NCI-H128 (cell line): ENCODE measurements around the gene TBCCD1.
"Not testable (repeated sequence)": the region's sequence is repeated elsewhere in the genome, so short reads cannot be mapped to it uniquely, and the experiment has no call there.

Source experiments
- DNase-seq: peaks from one replicate; lab custom pipeline; 2025; ENCODE audit not compliant: unreplicated experiment; lab: John Stamatoyannopoulos, UW

The TBCCD1 gene

DNA sequence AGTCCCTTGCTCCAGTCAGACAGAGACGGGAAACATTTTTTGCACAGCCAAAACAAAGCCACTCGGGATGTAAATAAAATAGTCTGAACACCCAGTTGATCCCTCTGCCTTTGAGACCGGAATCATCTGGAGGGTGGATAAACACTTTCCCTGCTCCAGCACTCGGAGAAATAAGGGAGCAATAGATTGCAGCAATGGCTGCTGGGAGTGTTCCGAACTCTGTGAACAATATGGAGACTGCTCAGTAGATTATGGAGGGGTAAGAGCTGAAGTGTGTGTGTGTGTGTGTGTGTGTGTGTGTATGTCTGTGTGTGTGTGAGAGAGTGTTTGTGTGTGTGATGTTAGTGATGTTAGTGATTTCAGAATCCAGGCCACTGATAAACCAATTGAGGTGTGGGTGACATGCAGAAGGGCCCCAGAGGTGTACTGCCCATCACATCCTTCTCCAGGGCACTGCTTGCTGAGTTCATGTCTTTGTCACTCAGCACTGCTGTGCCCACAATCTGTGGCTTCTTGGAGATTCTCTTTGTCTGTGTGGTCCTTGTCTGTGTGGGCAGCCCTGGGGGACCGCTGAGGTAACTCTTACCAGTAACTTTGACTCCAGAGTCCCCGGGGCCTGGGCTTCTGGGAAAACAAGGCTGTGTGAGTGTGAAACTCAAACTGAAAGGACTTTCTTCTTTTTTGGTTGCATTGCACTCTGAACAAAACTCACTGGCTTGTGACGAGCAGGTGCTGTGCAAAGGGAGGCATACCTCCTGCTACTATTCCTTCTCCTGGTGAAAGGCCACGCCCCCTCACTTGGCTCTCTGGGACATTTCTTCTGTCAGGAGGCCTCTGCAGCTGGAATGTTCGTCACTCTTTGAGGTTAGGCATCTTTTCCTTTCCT is 45.9 kb downstream of the TBCCD1 start:
- no peak for DNase-seq

DNA sequence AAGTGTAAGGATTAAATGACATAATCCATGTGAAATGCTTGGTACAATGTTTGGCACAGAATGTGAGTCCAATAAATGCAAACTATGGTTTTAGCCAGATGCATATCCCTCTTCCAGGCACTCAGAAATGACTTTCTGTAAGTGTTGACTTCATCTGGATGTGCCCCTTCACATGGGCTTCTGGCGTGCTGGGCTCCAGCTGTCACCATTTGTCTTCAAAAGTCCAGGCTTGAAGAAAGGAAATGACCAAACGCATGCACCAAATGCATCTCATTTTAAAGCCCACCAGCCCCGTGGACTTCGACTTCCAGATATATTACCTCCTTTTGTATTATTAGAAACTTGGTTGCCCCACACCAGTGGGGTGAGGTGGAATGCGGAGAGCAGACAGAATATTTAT is 46.7 kb downstream of the TBCCD1 start:
- DNase-seq: no peak

DNA sequence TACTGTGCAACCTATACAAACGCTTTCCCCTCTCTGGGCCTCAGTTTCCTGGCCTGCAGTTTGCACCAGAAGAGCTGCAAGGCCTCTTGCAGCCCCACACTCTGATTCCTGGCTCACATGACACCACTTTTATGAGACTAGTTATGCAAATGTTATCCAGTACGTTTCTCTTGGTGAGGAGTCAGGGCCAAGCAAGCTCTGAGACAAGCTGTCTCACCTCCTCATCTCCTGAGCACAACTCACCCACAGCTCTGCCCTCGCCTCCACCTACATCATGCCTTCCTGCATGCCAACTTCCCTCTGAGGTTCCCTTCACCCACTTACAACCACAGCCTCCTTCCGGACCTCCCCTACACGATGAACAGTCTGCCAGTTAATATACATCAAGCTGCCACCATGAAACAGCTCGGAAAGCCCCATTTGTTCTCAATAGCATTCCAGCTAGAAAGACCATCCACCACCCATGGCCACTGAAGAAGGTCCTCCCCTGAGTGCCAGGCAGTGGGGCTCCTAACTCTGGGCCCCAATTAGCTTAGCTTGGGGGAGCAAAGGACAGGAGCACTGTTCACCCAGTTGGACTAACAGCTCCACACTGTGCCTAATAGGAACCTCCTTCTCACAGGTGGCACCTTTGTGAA is 48.0 kb downstream of the TBCCD1 start:
- DNase-seq: no peak

DNA sequence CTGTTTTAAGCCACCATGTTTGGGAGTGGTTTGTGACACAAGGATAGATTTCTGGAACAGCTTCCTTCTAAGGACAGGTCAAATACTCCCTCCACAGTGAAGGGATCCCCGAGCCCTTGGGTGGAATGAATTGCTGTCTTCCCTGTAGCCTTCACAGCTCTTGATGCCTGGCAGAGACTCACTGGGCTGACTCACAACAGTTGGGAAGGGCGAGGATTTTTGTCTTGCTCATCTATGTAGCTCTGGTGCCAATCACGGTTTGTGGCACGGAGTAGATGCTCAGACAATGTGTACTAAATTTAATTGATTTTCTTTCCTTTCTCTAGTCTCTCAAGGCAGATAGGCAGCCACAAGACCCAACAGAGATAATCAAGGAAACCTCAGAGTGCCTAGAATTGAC is 49.9 kb downstream of the TBCCD1 start:
- DNase-seq: no peak

DNA sequence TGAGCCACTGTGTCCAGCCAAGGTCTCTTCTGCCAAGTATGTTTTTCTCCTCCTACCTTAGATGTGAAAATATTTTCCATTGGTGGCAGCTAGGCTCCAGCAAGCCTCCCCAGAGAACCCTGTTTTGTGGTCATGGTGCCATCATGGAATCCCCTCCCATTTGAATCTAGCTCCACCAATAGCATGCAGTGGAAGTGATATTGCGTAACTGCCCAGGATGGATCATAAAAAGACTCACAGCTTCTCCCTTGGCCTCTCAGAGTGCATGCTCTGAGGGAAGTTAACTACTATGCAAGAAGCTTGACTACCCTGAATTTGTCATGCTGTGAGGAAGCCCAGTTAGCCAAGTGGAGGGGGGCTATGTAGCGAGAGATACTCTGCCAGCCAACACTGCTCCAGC is 50.5 kb downstream of the TBCCD1 start:
- DNase-seq: no peak

DNA sequence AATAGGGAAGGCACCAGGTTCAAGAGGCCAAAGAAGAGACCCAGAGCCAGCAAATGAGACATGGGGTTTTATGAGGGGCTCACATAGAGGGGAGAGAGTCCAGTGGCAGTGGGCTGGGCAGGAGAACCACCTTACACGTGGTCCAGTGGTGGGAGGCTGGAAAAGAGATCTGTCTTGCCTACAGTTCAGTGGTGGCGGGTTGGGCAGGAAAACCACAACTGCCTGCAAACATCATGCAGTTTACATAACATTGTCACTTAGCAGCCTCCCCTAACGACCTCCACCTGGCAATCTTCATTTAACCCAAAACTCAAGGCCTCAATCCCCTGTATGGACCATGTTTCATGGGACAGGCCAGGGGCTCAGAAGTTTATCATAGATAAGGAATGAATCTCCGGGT is 52.0 kb downstream of the TBCCD1 start:
- DNase-seq: no peak

DNA sequence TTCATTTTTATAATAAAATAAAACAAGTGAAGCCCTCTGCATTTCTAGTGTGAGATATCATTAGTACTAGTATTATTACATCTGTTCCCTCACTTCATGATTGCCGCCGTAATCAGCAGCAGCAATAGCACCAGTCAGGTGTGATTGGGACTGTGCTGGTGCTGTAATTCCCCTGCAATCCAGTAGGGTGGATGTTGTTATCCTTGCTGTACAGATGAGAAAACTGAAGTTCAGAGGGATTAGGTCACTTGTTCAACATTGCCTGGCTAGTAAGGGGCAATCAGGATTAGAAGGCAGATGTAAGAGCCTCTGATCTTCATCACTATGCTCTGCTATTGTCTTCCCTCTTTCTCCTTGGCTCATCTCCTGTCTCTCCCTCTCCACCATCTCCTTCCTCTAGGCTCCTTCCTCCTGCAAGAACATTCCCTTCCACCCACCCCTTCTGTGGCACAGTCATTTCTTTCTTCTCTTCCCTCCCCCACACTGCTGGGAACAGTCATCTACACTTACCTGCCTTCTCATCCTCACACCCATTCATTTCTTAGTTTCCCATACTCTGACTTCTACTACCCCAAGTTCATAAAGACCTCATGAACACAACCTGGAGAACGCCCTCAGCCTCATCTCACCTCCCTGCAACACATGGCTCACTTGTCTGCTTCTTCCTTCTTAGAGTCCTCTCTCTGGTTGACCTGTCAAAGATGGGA is 52.7 kb downstream of the TBCCD1 start:
- DNase-seq: no peak

DNA sequence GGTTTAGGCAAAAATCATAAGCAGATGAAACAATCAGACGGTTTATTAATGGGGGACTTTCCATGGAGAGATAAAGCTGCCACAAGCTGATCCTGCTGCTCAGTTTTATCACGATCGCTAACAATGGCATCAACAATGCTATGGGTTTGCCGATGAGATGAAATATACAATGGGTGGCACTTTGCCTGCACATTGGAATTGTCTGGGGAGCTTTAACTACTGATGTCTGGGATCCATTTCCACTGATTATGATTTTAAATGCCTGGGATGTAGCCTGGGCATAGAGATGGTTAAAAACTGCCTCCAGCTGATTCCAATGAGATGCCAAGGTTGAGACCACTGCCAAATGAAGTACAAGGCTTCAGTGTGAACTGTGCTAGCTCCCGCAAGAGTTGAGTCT is 53.8 kb downstream of the TBCCD1 start:
- DNase-seq: no peak

DNA sequence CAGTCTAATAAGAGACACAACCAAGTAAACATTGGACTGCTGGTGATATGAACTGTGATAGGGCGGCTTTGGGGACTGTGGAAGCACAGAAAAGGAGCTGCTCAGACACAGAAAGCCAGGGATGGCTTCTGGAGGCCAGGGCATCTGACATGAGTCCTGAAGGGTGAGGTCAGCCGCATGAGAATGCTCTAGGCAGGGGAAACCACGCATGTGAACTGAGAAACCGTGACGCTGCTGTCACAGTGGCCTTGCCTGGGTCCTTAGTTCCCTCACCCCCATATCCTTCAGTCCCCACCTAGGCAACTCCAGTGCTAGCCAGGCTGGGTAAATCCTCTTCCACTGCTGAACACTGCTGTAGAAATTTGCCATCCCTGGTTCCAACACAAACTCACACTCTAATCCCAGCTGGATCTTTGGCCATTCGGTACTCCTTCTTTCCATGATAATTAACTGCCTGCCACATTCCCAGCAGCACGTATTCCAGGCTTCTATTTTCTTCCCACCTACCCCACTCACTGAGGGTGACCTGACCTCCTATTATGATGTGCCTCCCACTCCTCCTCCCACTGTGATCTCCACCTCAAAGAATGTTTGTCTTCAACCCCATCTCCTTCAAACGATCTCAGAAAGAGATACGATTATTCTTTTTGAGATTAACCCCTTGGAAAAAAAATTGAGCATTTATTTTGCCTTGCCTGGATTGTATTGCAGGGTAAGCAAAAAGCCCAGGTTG is 54.4 kb downstream of the TBCCD1 start:
- DNase-seq: no peak

DNA sequence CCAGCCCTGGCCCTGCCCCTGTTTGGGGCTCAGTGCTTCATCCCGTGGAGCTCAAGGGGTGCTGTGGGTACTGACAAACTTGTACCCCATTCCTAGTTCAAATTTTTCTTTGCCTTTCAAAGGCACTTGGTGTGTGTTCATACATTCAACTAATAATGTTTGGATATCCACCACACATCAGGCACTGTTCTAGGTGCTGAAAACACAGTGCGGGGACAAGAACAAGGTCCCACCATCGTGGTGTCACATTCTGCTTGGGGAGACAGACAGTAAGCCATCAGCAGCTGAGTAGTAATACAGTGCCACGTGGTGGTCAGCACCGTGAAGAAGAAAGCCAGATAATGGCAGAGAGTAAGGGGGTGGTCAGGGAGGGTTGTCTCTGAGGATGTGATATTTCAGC is 55.4 kb downstream of the TBCCD1 start:
- no peak for DNase-seq

DNA sequence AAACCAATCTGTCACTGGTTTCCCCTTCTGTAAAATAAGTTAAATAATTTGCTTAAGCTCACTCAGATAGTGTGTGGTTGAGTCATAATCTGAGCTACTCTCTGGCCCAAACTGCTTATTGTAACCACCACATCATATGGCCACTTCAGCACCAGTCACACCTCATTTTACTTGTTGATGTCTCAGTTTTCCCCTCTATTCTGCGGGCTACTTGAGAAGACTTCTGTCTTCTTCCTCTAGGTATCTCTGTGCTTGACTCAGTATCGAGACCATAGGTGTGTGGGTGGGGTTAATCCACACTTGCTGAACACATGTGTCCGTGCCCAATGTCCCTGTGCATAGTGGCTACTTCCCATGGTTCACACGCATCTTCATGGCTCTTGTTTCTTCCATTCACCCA is 55.9 kb downstream of the TBCCD1 start:
- DNase-seq: no peak

DNA sequence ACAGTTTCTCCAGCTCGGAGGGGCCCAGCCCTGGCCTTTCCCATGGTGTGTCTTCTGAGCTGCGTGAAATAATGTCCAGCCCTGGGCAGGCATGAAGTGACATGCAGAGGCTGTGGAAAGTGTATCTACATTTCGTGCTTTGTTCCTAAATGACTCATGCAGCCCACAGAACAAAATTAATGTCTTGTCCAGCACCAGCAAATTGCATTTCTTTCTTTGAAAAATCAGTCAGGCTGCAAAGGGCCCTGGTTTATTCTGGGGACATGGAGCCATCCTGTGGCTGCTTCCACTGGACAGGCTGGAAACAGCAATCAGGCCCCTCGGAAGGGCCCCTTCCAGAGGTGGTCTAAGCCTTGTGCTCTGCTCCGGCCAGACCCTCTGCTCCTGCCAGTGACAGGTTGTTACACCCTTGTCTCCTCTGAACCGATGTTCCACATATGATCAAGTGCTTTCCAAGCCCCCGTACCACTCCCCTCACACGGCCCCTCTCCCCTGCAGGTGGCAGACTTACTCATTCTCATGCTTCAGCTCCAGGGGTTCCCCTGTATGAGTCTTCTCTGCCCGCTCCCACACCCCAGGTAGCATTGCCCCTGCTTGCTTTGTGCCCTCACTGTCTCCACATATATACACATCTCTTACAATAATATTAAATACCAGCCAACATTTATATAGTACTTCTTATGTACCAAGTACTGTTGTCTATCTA is 56.6 kb downstream of the TBCCD1 start:
- no peak for DNase-seq

DNA sequence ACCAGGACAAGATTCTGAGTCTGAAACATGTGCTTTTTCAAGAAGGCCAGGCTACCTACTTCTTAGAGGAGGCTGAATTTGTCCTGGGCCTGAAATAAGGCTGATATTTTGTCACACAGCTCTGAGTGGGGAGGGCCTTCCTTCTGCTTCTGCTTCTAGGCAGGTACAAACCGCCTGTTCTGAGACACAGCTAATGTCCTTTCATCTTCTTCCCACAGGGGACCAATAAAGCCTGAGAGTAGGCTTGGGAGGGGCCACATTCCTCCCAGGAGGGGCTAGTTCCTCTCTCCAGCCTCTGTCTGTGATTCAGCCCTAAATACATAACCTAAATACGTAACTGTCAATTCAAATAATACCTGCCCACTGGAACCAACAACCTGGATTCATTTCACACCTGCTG is 57.7 kb downstream of the TBCCD1 start:
- peak; percentile 40 for DNase-seq

DNA sequence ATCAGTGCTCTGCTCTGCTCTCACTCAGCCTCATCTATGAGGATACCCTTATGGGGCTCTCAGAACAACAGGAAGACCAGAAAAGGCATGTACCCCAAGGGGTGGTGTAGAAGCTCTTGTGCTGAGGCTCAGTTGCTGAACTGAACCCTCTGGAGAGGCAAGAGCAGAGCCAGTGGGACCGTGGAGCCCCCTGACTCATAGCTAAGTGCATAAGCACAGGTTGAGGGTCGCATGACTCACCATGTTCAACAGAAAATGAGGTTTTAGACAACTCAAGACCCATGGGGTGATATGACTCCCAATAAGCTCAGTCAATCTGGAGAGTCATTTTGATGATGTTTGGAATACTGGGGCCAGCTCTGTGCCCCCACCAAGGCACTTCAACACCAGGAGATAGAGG is 60.3 kb downstream of the TBCCD1 start:
- DNase-seq: no peak

DNA sequence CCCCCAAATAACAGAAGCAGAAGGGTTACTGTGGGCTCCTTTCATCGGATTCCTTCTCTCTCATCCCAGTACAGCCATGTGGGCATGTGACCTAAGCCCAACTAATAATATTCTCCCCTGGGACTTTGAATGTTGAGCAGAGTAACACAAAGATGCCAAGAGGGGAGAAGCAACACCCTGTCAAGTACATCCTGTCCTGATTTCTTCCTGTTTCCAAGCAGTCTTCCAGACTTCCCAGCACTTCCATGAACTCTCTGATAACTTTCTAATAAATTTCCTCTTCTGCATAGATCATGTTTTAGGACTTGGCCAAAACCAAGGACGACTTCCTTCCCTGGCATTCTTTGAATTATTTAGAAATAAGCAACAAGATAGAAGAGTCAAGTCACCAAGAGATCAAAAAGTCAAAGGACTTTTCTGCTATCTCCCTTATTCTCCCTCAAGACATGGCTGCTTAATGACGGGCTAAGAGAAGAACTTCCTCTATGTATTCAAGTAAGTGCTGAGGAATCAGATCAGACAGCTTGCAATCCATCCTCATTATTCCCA is 60.9 kb downstream of the TBCCD1 start:
- DNase-seq: no peak

DNA sequence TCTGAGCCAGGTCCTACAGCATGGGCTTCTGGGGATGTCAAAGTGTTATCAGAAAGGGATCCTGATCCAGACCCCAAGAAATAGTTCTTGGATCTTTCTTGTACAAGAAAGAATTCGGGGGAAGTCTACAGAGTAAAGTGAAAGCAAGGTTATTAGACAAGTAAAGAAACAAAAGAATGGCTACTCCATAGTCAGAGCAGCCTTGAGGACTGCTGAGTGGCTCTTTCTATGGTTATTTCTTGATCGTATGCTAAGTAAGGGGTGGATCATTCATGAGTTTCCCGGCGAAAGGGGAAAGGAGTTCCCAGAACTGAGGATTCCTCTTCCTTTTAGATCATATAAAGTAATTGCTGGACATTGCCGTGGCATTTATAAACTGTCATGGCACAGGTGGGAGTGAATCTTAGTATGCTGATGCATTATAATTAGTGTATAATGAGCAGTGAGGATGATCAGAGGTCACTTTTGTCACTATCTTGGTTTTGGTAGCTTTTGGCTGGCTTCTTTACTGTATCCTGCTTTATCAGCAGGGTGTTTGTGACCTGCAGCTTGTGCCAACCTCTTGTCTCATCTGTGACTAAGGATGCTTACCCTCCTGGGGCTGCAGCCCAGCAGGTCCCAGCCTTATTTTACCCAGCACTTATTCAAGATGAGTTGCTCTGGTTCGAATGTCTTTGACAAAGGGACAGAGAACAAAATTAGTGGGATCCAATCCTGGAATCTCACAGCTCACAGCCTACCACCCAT is 64.0 kb downstream of the TBCCD1 start:
- DNase-seq: no peak

DNA sequence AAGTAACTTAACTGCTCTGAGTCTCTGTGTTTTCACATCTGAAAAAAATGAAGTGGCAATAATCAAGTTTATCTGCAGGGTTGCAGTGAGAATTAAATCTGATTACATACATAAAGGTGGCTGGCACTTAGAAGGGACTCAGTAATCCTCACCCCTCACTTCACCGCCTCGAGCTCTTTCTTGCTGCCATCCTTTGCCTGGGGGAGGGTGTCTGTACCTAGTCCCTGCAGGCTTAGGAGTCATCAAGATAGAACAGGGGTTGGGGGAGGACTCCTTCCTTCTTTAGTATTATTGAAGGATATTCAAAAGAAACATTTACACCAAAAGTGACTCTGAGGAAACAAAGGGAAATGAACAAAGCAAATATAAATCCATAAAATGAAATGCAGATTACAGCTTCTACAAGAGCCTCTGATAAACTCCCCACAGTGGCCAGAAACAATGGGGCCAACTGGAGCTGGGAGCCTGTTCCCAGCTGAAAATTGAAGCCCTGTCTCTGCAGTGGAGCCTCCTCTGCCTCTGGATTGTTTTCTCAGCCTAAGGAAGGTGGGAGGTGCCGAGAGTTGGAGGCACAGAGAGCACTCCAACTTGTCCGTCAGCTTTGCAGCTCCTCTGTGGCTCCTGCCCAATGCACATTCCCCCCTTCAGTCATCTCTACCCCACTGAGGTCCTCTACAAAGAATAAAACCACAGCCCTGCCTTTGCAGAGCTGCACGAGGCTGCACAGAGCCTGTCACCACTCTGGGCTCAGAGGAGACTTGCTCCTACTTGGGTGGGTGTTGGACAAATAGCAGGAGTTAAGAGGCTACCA is 64.8 kb downstream of the TBCCD1 start:
- DNase-seq: no peak

DNA sequence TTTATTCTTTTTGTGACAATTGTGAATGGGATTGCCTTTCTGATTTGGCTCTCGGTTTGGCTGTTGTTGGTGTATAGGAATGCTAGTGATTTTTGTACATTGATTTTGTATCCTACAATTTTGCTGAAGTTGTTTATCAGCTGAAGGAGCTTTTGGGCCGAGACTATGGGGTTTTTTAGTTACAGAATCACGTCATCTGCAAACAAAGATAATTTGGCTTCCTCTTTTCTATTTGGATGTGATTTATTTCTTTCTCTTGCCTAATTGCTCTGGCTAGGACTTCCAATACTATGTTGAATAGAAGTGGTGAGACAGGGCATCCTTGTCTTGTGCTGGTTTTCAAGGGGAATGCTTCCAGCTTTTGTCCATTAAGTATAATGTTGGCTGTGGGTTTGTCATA is 67.2 kb downstream of the TBCCD1 start:
- not testable (repeated sequence) for DNase-seq

DNA sequence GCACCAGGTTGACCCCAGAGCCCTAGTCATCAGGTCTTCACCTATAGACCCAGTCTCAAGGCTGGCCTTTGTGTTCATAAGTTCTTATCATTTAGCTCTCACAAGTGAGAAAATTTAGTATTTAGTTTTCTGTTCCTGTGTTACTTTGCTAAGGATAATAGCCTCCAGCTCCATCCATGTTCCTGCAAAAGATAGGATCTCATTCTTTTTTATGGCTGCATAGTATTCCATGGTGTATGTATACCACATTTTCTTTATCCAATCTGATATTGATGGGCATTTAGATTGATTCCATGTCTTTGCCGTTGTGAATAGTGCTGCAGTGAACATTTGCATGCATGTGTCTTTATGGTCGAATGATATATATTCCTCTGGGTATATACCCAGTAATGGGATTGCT is 69.1 kb downstream of the TBCCD1 start:
- not testable (repeated sequence) for DNase-seq
